ENCODE measurements around the gene ZNF260. TPM values are rescaled to one million over a fixed set of nuclear protein-coding genes. Genes with fewer than 3 reads are reported as not detected.

ZNF260 gene
- total RNA-seq, 1 donor from 2014 or later = 22.4 TPM

- peaks cover 20% of the 10 kb centered on the region for H3K36me3 Mint-ChIP-seq (ENCODE audit: unreplicated experiment)
- H3K27ac Mint-ChIP-seq (ENCODE audit: unreplicated experiment) = no peak overlapping the region
- H3K4me3 Mint-ChIP-seq (ENCODE audit: unreplicated experiment) = no peak overlapping the region
- H3K27me3 Mint-ChIP-seq (ENCODE audit: unreplicated experiment) = peaks cover under 1% of the 10 kb centered on the region
- no peak for TF ChIP-seq CTCF (IDR thresholded peaks at IDR 0.05; ENCODE audit: partially characterized antibody, unreplicated experiment)
- peaks cover 8% of the 10 kb centered on the region for H3K9me3 Mint-ChIP-seq (ENCODE audit: unreplicated experiment)
- no peak for DNase-seq
- H3K4me1 Mint-ChIP-seq (ENCODE audit: low read depth, unreplicated experiment) = peaks cover 2% of the 10 kb centered on the region
These were observed 44.4 kb downstream of the ZNF260 start for GRCh38 chr19:36483653-36484052.

- H3K36me3 Mint-ChIP-seq (ENCODE audit: unreplicated experiment) = peaks cover 20% of the 10 kb centered on the region
- no peaks in the 10 kb centered on the region for H3K27me3 Mint-ChIP-seq (ENCODE audit: unreplicated experiment)
- H3K4me1 Mint-ChIP-seq (ENCODE audit: low read depth, unreplicated experiment) = peaks cover 2% of the 10 kb centered on the region
- no peak overlapping the region for H3K4me3 Mint-ChIP-seq (ENCODE audit: unreplicated experiment)
- no peak for TF ChIP-seq CTCF (IDR thresholded peaks at IDR 0.05; ENCODE audit: partially characterized antibody, unreplicated experiment)
- peaks cover 5% of the 10 kb centered on the region for H3K9me3 Mint-ChIP-seq (ENCODE audit: unreplicated experiment)
- DNase-seq = no peak
- H3K27ac Mint-ChIP-seq (ENCODE audit: unreplicated experiment) = no peak overlapping the region
These were observed 45.2 kb downstream of the ZNF260 start for GRCh38 chr19:36482876-36483275.

Other genes with a start within 250 kb of the ZNF260 start
- gene ZFP14, start 149.1 kb downstream of the ZNF260 start, total RNA-seq (ENCODE audit: unreplicated experiment) = 14.3 TPM
- 16.1 TPM for gene ZFP82, start 109.6 kb downstream of the ZNF260 start, total RNA-seq (ENCODE audit: unreplicated experiment)
- gene ZNF566, start 38.7 kb downstream of the ZNF260 start, total RNA-seq (ENCODE audit: unreplicated experiment) = 15.7 TPM
- 25.8 TPM for gene ZNF529, start 45.0 kb upstream of the ZNF260 start, total RNA-seq (ENCODE audit: unreplicated experiment)
- gene ZNF382, start 77.0 kb upstream of the ZNF260 start, total RNA-seq (ENCODE audit: unreplicated experiment) = 77.1 TPM
- 11.9 TPM for gene ZNF461, start 138.6 kb upstream of the ZNF260 start, total RNA-seq (ENCODE audit: unreplicated experiment)
- 5.8 TPM for gene ZNF567, start 159.3 kb upstream of the ZNF260 start, total RNA-seq (ENCODE audit: unreplicated experiment)
- 3.8 TPM for gene ZNF850, start 244.5 kb upstream of the ZNF260 start, total RNA-seq (ENCODE audit: unreplicated experiment)